ENCODE measurements around the gene TM4SF4.

TM4SF4 gene

GRCh38 chr3:149515249-149515648 is 40.8 kb downstream of the TM4SF4 start:
- no peak for DNase-seq

DNA sequence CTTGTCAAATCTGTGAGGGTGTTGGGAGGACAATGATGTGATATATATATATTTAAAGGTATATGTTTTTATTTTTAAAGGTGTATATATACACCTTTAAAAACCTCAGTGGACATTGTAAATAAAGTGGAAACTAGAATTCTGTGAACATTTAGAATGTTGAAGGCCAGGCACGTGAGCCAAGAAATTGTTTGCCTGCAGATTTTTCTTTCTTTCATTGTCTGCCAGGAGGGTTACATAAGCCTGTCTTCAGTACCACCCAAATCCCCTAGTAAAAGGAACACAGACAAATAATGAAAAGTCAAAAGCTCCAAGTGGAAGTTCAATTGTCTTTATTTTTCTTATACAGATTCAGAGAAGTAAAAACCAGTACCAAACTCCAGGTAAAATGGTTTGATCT is 42.4 kb downstream of the TM4SF4 start:
- no peak for DNase-seq

DNA sequence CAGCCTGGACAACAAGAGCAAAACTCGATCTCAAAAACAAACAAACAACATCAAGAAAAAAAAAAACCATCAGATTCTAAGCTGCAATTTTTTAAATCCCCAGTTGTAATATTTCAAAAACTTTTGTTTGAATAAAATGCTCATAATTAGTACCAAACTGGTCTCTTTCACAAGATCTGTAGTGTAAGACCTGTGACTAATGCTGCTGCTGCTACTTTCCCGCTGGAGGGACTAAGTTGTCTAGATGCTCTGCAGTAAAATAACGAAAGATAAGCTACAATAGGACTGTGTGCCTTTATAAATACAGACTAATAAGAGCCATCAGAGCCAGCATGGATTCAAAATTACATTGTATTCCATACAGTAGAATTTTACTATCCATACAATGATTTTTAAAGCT is 45.4 kb downstream of the TM4SF4 start:
- no peak for DNase-seq

- no peak for DNase-seq
Observed at GRCh38 chr3:149523512-149524299, 49.2 kb downstream of the TM4SF4 start.

DNA sequence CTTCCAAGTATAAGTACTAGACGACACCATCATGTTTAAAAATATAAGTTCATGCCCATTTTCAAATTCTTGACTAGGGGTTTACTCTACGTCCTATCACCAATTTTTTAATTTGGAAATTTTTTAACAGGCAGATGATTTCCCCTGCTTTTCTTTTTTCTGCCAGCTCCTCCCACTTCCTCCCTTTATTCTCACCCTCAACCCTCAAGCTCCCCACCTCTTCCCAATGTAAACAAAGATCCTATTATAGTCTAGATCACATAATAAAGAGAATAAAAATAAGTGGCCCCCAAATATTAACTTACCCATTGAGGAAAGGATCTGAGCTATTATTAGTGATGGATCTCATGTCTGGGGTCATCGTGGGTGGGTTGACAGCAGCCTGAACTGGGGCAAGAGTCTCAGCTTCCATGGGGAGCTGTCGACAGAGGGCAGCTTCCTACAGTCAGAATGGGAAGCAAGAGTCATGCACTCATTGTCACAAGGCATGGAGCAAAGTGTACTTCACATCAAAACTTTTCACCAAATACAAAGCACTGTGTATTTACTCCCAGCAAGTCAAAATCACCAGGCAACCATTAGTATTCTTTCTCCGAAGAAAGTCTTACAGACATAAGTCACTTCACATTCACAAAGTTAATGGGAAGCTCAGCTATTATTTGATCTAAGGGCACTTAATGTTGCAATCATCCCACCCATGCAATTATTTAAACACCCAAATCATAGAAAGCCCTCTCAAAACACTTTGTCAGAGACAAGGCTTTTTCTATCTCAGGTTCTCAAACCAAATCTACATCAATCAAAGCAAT is 53.2 kb downstream of the TM4SF4 start:
- DNase-seq, result no peak

- no peak for DNase-seq
Observed at GRCh38 chr3:149528340-149528650, 53.8 kb downstream of the TM4SF4 start.

- no peak for DNase-seq
Observed at GRCh38 chr3:149529099-149529498, 54.6 kb downstream of the TM4SF4 start.

- DNase-seq, result no peak
Observed at GRCh38 chr3:149532489-149533180, 58.1 kb downstream of the TM4SF4 start.

DNA sequence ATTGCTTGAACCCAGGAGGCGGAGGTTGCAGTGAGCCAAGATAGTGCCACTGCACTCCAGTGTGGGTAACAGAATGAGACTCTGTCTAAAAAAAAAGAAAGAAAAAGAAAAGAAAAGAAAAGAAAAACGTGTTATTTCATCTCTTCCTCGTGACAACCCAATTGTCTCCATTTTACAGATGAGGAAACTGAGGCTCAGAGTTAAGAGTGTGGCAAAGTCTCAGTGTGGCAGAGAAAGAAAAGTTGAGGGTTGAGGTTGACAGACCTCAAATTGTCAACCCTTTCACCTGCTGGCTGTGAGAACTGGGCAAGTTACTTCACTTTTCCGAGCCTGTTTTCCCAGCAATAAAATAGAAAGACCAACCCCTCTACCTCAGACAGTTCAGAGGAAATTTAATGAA is 59.6 kb downstream of the TM4SF4 start:
- DNase-seq, result no peak

GRCh38 chr3:149534671-149535332 is 60.3 kb downstream of the TM4SF4 start:
- no peak for DNase-seq

GRCh38 chr3:149535333-149535685 is 60.8 kb downstream of the TM4SF4 start:
- no peak for DNase-seq

DNA sequence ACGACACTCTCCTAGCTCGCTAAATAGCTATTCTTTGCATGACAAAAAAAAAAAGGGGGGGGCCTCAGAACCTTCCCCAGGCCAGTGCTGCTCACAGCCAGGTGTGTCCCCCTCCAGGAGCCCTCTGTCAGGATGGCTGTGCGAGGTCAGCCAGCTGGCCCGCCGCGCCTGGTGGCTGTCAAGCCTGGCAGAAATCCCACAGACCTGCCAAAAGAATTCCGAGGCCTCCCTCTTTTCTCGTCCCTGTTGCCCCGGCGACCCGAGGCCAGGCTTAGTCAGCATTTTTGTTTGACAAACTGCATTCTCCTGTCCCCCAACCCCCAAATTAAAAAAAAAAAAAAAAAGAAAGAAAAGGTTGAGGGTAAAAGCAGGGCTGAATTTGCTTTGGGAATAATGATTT is 61.9 kb downstream of the TM4SF4 start:
- DNase-seq, result no peak

- no peak for DNase-seq
Observed at GRCh38 chr3:149538371-149538770, 63.9 kb downstream of the TM4SF4 start.

- no peak for DNase-seq
Observed at GRCh38 chr3:149541091-149541491, 66.6 kb downstream of the TM4SF4 start.

- no peak for DNase-seq
Observed at GRCh38 chr3:149542375-149543312, 68.1 kb downstream of the TM4SF4 start.

- DNase-seq, result no peak
Observed at GRCh38 chr3:149545049-149545448, 70.6 kb downstream of the TM4SF4 start.

- no peak for DNase-seq
Observed at GRCh38 chr3:149547413-149547812, 72.9 kb downstream of the TM4SF4 start.

GRCh38 chr3:149547954-149548668 is 73.6 kb downstream of the TM4SF4 start:
- DNase-seq, result no peak

- DNase-seq, result no peak
Observed at GRCh38 chr3:149548669-149549065, 74.2 kb downstream of the TM4SF4 start.

- no peak for DNase-seq
Observed at GRCh38 chr3:149551500-149551899, 77.0 kb downstream of the TM4SF4 start.

- DNase-seq, result no peak
Observed at GRCh38 chr3:149552700-149553099, 78.2 kb downstream of the TM4SF4 start.

Data from CD4-positive, alpha-beta T cell treated with Interleukin-10 for 1 hour (primary cell).